AG09309 (cell line): ENCODE results near the gene FAM117A.
"Not testable (repeated sequence)": the region's sequence is repeated elsewhere in the genome, so short reads cannot be mapped to it uniquely, and the experiment has no call there.

Experiments used
- DNase-seq: peaks from one replicate; pipeline ENCODE4 v3.0.0-alpha.2; 2010; ENCODE audit warnings: low read depth
- H3K4me3 ChIP-seq: 2 replicates; pipeline ENCODE4 v1.5.1; 2011; ENCODE audit warnings: mild to moderate bottlenecking, low read depth, low read length, moderate library complexity; ENCODE audit not compliant: control insufficient read depth
- TF ChIP-seq, protein P1 (sequence below): IDR thresholded peaks from 2 replicates; pipeline ENCODE4 v1.5.1; 2011; ENCODE audit warnings: mild to moderate bottlenecking, low read depth, low read length, inconsistent platforms; ENCODE audit not compliant: insufficient read depth, control insufficient read depth; ENCODE audit errors: missing control alignments

FAM117A gene

DNA sequence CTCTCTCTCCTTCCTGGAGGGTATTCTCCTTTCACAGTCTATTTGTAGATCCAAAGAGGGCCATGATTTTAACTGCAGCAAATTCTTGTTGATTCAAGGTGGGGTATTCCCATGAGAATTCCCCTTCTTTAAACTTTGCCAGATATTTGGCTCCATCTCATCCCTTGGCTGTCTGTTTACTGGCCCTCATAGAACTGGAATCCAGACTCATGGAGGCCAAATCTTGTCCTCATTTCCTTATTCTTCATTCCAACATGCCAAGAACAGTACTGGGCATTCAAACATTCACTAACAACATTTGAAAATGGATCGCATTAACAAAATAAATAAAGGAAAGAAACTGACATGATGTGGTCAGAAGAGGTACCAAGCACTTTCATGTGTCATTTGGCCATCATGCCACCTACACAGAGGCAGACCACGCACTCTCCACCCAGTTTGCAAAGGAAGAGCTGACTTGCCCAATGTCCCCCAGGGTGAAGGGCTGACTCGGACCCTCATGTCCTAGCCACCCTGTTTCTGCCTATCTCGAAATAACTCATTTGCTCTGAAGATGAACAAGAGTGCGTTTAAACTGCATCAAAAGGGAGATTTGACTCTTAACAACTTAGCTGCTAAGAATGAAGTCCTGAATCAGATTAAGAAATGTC, 33.0 kb downstream of the FAM117A start:
- no peak for DNase-seq
- no peak overlapping the region for H3K4me3 ChIP-seq
- TF ChIP-seq, protein P1, sequence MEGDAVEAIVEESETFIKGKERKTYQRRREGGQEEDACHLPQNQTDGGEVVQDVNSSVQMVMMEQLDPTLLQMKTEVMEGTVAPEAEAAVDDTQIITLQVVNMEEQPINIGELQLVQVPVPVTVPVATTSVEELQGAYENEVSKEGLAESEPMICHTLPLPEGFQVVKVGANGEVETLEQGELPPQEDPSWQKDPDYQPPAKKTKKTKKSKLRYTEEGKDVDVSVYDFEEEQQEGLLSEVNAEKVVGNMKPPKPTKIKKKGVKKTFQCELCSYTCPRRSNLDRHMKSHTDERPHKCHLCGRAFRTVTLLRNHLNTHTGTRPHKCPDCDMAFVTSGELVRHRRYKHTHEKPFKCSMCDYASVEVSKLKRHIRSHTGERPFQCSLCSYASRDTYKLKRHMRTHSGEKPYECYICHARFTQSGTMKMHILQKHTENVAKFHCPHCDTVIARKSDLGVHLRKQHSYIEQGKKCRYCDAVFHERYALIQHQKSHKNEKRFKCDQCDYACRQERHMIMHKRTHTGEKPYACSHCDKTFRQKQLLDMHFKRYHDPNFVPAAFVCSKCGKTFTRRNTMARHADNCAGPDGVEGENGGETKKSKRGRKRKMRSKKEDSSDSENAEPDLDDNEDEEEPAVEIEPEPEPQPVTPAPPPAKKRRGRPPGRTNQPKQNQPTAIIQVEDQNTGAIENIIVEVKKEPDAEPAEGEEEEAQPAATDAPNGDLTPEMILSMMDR: no peak

DNA sequence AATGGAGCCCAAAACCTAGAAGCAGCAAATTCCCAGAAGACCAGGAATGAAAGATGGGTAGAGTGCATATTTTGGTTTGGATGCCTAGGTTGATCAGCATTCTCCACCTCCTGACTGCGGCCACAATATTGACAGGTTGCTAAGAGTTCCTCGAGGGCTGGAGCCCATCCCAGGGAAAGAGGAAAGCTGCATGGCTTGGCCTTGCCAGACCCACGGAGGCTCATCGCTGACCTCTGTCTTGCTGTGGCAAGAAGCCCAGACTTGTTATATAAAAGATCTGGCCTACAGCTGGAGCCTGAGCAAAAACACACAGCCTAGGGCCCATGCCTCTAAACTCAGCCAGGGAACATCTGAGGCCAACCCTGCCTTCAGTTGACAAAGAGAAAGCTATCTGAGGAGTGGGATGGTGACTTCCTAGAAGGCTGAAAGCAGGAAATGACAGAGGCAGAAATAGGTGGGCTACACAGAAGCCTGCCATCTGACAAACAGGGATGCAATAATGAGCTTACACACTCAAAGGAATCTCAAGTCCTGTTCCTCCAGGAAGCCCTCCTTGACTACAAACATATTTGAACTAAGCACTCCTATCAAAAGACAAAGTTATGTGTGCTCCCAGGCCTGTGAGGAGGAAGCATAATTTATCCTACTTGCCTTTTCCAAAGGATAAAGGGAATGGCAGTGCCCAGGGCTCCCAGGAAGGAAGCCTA, 33.7 kb downstream of the FAM117A start:
- no peak overlapping the region for H3K4me3 ChIP-seq
- DNase-seq: peak; percentile 67
- TF ChIP-seq, protein P1: no peak

DNA sequence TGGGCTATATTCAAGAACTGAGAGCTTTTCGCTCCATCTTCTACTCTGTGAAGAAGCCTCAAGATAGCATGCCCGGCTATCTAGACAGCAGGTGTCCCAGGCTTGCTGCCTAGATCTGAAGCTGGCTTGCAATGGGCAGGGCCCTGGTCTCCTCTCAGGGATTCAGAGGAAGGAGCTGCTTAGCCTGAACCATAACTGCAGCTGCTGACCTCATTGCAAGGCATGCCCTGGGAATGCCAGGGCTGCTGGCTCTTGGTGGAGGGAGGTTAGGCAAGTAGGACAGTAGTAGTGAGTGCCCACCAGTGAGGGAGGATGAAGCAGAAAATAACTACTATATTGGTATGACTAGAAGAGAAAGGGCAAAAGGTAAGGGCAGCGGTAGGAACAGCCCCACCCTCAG, 34.9 kb downstream of the FAM117A start:
- TF ChIP-seq, protein P1: no peak
- no peak overlapping the region for H3K4me3 ChIP-seq
- DNase-seq: no peak

DNA sequence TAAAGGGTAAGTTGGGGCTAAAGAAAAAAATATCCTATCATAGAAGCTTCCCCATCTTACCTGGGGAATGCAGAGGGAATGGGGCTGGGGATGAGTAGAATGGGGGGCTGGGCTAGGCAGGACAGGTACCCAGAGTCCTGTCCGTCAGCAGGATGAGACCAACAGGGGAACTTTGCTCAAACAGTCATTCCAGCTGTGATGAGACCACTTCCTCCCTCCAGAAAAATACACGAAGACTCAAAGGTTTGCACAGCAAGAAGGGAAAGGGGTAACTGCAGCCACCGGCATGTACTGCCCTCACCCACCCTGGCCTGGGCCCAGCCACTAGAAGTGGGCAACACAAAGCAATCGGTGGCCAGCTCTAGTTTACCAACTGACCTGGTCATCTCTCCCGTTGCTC, 35.5 kb downstream of the FAM117A start:
- no peak for DNase-seq
- H3K4me3 ChIP-seq: no peak overlapping the region
- TF ChIP-seq, protein P1: no peak

DNA sequence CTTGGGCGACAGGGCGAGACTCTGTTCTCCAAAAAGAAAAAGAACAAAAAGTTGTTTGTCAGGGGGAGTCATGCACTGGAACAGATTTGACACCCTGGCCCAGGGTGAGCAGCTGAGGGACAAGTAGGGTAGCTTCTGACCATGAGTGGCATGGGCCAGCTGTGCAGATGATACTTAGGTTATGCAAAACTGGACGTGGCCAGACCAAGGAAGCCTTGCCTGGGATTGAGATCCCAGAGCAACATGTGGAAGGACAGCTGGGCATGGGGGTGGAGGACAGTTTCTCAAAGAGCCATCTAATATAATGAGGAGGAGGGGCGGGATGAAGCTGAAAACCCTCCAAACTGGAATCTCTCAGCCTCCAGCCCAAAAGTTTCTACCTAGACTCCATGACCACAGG, 36.6 kb downstream of the FAM117A start:
- no peak overlapping the region for H3K4me3 ChIP-seq
- no peak for DNase-seq
- TF ChIP-seq, protein P1: no peak

DNA sequence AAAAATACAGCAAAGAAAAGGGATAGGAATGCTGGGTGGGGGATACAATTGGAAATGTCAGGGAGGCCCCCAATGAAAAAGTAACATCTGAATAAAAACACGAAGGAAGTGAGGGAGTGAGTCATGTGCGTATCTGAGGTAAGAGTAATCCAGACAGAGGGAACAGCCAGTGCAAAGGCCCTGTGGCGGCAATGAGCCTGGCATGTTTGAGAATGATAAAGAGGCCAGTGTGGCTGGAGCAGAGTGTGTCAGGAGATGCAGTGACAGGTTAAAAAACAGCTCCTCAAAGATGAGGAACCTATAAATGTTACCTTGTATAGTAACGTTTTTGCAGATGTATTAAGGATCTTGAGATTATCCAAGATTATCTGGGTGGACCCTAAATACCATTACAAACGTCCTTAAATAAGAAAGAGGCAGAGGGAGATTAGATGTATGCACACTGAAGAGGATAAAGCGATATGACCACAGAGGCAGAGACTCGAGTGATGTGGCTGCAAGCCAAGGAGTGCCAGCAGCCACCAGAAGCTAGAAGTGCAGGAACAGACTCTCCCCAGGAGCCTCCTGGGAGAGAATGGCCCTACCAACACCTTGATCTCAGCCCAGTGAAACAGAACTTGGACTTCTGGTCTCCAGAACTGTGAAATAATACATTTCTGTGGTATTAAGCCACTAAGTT, 38.3 kb downstream of the FAM117A start:
- H3K4me3 ChIP-seq: no peak overlapping the region
- TF ChIP-seq, protein P1: no peak
- DNase-seq: no peak

DNA sequence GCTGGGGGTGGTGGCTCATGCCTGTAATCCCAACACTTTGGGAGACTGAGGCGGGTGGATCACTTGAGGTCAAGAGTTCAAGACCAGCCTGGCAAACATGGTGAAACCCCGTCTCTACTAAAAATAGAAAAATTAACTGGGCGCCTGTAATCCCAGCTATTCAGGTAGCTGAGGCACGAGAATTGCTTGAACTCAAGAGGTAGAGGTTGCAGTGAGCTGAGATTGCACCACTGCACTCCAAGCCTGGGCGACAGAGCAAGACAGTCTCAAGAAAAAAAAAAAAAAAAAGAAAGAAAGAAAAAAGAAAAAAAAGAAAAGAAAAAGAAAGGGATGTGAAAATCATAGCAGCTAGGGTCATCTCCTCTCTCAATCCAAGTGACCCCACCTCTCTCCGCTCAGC, 39.4 kb downstream of the FAM117A start:
- not testable (repeated sequence) for DNase-seq, H3K4me3 ChIP-seq
